ENCODE measurements around the gene SGCA. TPM values are rescaled to one million over a fixed set of nuclear protein-coding genes. Genes with fewer than 3 reads are reported as not detected.

Gene SGCA
- total RNA-seq, 1 donor from 2014 or later: not detected

- H3K36me3 ChIP-seq (ENCODE audit: control insufficient read depth, insufficient read depth, low read length): no peaks in the 10 kb centered on the region
- H3K27me3 ChIP-seq (ENCODE audit: control insufficient read depth, insufficient read depth, low read length): no peaks in the 10 kb centered on the region
- DNase-seq (ENCODE audit: low read depth): no peak
- TF ChIP-seq, protein P1, sequence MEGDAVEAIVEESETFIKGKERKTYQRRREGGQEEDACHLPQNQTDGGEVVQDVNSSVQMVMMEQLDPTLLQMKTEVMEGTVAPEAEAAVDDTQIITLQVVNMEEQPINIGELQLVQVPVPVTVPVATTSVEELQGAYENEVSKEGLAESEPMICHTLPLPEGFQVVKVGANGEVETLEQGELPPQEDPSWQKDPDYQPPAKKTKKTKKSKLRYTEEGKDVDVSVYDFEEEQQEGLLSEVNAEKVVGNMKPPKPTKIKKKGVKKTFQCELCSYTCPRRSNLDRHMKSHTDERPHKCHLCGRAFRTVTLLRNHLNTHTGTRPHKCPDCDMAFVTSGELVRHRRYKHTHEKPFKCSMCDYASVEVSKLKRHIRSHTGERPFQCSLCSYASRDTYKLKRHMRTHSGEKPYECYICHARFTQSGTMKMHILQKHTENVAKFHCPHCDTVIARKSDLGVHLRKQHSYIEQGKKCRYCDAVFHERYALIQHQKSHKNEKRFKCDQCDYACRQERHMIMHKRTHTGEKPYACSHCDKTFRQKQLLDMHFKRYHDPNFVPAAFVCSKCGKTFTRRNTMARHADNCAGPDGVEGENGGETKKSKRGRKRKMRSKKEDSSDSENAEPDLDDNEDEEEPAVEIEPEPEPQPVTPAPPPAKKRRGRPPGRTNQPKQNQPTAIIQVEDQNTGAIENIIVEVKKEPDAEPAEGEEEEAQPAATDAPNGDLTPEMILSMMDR (IDR thresholded peaks at IDR 0.05; ENCODE audit: insufficient read depth, low read length, poor library complexity, severe bottlenecking): no peak
- H3K4me3 ChIP-seq (ENCODE audit: low read depth, low read length): no peak overlapping the region
Measured at GRCh38 chr17:50221266-50221863, 55.6 kb downstream of the SGCA start.

- TF ChIP-seq, protein P1 (IDR thresholded peaks at IDR 0.05; ENCODE audit: insufficient read depth, low read length, poor library complexity, severe bottlenecking): no peak
- Histone ChIP-seq H3K4me3 (ENCODE audit: low read depth, low read length) (no peak overlapping the region), H3K36me3 (ENCODE audit: control insufficient read depth, insufficient read depth, low read length) (no peaks in the 10 kb centered on the region), H3K27me3 (ENCODE audit: control insufficient read depth, insufficient read depth, low read length) (no peaks in the 10 kb centered on the region)
- DNase-seq (ENCODE audit: low read depth): no peak
Measured at GRCh38 chr17:50221864-50222545, 56.2 kb downstream of the SGCA start.

DNA sequence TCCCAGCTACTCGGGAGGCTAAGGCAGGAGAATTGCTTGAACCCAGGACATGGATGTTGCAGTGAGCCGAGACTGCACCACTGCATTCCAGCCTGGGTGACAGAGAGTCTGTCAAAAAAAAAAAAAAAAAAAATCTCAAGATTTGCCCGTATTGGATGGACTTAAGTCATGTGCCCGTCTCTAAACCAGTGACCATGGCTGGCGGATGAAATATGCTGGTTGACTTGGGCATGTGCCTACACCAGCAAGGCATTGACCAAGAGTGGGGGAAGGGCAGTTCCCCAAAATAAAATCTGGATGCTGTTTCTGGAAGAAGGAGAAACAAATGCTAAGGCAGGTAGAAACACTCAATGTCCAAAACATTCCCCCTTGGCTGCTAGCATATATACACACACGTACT, 57.1 kb downstream of the SGCA start:
- Histone ChIP-seq H3K36me3 (ENCODE audit: control insufficient read depth, insufficient read depth, low read length) (no peaks in the 10 kb centered on the region), H3K27me3 (ENCODE audit: control insufficient read depth, insufficient read depth, low read length) (no peaks in the 10 kb centered on the region), H3K4me3 (ENCODE audit: low read depth, low read length) (no peak overlapping the region)
- TF ChIP-seq, protein P1 (IDR thresholded peaks at IDR 0.05; ENCODE audit: insufficient read depth, low read length, poor library complexity, severe bottlenecking): no peak
- no peak for DNase-seq (ENCODE audit: low read depth)

Other genes starting within 250 kb of the SGCA start
- gene DLX4, start 196.8 kb upstream of the SGCA start, total RNA-seq: 0.21 and 0.50 TPM in 2 replicates
- gene DLX3, start 170.8 kb upstream of the SGCA start, total RNA-seq: 0.04 and 0.55 TPM in 2 replicates
- 1,029 and 1,224 TPM in 2 replicates for gene ITGA3, start 109.9 kb upstream of the SGCA start, total RNA-seq
- gene PDK2, start 70.7 kb upstream of the SGCA start, total RNA-seq: 12.7 and 14.5 TPM in 2 replicates
- gene SAMD14, start 35.8 kb upstream of the SGCA start, total RNA-seq: 13.3 and 14.7 TPM in 2 replicates
- 35.2 and 38.2 TPM in 2 replicates for gene PPP1R9B, start 15.3 kb upstream of the SGCA start, total RNA-seq
- 139 and 176 TPM in 2 replicates for gene COL1A1, start 35.6 kb downstream of the SGCA start, total RNA-seq
- 1.5 and 1.7 TPM in 2 replicates for gene TMEM92, start 108.5 kb downstream of the SGCA start, total RNA-seq
- gene XYLT2, start 180.1 kb downstream of the SGCA start, total RNA-seq: 30.2 and 35.7 TPM in 2 replicates
- 89.2 and 92.5 TPM in 2 replicates for gene MRPL27, start 207.2 kb downstream of the SGCA start, total RNA-seq
- gene EME1, start 207.2 kb downstream of the SGCA start, total RNA-seq: 1.9 and 2.7 TPM in 2 replicates
- gene LRRC59, start 231.5 kb downstream of the SGCA start, total RNA-seq: 172 and 179 TPM in 2 replicates